ENCODE data around the gene PPIF. TPM values are rescaled to one million over a fixed set of nuclear protein-coding genes. Genes with fewer than 3 reads are reported as not detected.

Gene PPIF
- polyA plus RNA-seq, 10 donors, result 17.4 to 26.7 (median 22.9) TPM

GRCh38 chr10:79346388-79347225, 662 bp upstream of the PPIF start:
- DNase-seq, result no peak

DNA sequence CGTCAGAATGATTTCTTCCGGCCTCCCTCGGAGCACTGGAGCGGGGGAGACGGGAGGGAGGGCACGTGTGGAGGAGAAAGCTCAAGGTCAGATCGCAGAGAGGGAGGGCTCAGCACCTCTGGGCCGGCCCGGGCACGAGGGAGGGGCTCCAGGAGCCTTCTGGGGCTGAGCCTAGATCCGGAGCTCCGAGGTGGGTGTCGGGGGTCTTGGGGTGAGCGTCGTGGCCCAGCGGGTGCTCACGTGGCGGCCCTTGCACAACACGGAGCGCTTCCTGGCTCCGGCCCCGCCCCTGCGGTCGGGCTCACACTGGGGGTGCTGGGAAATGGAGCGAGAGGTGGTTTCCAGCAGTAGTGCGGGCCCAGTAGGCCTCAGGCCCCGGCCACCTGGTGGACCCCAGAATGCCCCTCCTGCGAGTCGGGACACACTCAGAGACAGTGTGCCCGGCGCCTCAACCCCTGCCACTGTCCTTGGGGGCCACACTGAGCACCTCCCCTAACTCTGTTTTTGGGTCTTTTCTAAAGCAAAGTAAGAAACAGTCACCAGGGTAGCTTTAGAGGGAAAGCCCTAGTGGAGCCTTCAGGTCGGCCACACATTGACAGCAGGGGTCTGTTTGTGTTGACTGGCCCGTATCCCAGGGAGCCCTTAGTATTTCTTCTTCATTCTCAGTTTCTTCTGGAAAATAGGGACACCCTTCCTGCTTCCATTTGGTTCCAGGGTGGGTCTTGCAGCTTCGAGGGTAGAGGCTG, 798 bp downstream of the PPIF start:
- DNase-seq, result peak; percentile 40 to 82 (median 69)

DNA sequence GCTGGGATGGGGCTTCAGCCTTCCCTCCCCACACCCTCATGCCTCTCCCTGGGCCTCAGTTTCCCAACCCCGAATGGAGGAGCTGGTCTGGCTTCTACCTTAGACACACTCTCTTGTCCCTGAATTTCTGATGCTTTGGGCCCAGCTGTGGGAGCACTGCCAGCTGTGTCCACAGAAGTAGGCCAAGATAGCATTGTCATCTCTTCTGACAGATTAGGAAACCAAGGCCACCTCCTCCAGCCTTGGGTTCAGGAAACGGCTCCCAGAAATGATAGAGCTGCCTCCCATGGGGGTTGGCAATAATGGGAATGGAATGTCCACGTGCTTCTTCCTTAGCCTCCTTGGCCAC, 1.3 kb downstream of the PPIF start:
- DNase-seq, result no peak

DNA sequence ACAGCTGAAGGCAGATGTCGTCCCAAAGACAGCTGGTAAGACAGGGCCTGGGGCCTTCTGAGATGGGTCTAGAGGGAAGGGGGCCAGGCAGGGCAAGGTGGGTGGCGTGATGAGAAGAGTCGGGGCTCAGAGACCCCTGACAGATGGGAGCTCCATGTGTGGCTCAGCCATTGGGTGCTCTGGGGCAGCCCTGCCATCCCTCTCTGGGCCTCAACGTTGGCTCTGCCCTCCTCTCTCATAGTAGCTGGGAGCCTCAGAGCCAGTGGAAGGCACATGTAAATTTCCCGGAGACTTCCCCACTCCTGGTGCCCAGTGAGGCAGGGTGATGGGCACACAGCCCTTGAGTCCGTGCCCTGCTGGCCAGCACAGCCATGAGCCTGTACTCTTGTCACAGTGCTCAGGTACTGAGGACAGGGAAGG, 1.8 kb downstream of the PPIF start:
- no peak for DNase-seq

- DNase-seq, result no peak
Measured at GRCh38 chr10:79349766-79350406, 2.6 kb downstream of the PPIF start.

- no peak for DNase-seq
Measured at GRCh38 chr10:79350407-79351154, 3.3 kb downstream of the PPIF start.

DNA sequence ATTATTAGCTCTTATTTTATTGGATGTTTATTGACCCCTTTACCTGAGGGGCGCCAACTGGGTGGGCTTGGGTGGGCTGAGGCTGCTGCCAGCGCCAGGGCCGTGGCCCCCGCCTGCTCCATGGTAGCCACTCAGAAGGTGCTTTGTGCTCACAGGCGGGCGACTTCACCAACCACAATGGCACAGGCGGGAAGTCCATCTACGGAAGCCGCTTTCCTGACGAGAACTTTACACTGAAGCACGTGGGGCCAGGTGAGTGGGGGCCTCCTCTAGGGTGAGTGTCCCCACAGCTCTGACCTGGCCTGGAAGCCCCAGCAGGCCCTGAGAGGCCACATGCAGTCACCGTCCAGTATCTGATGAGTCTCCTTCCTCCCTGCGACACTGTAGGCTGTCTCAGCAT, 4.1 kb downstream of the PPIF start:
- DNase-seq, result no peak

DNA sequence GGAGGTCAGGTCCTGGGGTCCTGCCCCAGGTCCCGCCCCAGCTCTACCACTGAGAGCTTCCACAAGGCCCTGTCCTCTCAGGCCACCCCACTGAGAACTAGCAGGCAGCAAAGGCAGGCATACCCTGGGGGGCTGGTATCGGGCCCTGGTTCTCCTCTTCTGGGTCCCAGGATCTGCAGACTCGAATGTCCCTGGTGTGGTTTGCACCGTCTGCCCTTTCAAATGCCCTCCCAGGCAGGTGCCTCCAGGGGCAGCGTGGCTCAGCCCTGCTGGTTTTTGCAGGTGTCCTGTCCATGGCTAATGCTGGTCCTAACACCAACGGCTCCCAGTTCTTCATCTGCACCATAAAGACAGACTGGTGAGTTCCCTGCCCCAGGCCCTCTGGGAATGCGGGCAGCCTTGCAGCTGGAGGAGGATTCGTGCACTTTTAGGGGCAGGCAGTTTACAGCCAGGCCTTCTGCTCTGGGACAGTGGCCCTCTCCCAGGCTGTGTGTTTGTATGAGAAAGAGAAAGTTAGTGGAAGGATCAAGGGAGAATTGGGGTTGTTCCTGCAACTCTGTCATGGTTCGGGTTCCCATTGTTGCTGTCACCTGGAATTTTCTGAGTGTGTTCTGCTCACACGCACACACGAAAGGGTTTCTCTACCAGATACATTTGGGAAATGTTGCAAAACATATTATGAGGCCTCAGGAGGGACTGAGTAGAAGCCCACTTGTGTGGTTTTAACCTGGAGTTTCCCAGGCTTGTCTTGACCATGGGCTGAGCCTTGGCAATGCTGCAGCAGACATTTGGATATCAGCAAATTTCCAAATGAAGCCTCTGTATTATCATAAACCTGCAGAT, 5.0 kb downstream of the PPIF start:
- no peak for DNase-seq

DNA sequence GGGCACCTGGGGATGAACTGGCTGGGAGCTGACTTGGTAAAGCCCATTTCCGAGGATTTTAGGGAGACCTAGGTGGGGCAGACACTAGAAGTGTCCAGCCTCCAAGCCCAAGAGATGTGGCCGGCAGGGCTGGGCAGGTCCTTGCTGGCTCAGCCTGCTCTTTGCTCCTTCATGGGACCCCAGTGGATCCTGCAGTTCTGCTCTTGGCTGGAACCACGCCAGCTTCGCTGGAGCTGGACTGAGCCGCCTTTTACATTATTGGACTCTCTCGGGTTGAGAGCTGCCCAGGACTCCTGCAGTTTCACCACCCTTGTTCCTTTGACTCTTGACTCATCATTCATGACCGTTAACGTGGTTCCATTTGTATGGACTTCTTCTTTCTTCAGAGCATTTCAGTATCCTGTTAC, 5.7 kb downstream of the PPIF start:
- no peak for DNase-seq

DNA sequence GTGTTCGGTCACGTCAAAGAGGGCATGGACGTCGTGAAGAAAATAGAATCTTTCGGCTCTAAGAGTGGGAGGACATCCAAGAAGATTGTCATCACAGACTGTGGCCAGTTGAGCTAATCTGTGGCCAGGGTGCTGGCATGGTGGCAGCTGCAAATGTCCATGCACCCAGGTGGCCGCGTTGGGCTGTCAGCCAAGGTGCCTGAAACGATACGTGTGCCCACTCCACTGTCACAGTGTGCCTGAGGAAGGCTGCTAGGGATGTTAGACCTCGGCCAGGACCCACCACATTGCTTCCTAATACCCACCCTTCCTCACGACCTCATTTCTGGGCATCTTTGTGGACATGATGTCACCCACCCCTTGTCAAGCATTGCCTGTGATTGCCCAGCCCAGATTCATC, 6.5 kb downstream of the PPIF start:
- no peak for DNase-seq

DNA sequence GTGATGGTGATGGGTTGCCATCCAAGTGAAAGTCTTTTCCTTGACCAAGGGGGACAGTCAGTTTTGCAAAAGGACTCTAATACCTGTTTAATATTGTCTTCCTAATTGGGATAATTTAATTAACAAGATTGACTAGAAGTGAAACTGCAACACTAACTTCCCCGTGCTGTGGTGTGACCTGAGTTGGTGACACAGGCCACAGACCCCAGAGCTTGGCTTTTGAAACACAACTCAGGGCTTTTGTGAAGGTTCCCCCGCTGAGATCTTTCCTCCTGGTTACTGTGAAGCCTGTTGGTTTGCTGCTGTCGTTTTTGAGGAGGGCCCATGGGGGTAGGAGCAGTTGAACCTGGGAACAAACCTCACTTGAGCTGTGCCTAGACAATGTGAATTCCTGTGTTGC, 6.9 kb downstream of the PPIF start:
- no peak for DNase-seq

DNA sequence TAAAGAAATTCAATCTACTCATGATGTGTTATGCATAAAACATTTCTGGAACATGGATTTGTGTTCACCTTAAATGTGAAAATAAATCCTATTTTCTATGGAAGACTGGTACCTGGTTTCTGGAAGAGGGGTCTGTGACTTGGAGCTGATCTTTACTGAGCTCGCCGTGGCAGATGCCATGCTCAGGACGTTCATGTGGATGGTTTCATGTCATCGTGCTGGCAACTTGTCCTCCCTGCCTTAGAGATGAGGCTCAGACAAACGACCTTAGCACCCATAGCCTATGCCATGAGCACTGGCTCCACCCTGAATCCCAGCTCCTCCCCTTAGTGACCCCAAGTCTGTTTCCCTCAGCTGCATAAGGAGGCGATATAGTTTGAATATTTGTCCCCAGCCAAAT, 7.3 kb downstream of the PPIF start:
- no peak for DNase-seq

GRCh38 chr10:79355420-79356017, 8.2 kb downstream of the PPIF start:
- no peak for DNase-seq

DNA sequence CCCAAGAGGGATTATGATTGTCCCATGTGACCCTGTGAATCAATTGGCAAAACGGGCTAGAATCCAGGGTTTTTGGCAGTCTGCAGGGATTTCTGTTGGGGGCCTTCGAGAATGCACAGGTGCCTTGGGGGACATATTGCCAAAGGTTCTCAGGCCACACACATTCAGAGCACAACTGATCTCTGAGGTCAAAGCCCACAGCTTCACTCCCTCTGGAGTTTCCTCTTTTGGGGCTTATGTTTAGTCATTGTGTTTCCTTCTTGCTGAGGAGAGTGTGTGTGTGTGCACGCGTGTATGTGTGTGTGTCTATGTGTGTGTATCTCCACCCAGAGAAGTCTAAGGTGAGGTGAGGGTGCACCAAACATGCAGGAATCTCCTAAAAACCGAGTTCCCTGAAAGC, 8.8 kb downstream of the PPIF start:
- no peak for DNase-seq

DNA sequence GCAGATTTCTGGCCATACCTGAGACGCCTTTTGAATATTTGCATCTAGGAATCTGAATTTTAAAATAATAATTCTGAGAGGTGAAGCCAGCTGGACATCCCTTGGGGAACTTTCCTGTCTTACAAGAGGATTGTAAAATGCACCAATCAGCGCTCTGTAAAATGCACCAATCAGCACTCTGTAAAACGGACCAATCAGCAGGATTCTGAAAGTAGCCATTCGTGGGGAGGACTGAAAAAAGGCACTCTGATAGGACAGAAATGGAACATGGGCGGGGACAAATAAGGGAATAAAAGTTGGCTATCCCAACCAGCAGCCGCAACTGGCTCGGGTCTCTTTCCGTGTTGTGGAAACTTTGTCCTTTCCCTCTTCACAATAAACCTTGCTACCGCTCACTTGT, 9.9 kb downstream of the PPIF start:
- no peak for DNase-seq

GRCh38 chr10:79358811-79359210, 11.5 kb downstream of the PPIF start:
- no peak for DNase-seq

DNA sequence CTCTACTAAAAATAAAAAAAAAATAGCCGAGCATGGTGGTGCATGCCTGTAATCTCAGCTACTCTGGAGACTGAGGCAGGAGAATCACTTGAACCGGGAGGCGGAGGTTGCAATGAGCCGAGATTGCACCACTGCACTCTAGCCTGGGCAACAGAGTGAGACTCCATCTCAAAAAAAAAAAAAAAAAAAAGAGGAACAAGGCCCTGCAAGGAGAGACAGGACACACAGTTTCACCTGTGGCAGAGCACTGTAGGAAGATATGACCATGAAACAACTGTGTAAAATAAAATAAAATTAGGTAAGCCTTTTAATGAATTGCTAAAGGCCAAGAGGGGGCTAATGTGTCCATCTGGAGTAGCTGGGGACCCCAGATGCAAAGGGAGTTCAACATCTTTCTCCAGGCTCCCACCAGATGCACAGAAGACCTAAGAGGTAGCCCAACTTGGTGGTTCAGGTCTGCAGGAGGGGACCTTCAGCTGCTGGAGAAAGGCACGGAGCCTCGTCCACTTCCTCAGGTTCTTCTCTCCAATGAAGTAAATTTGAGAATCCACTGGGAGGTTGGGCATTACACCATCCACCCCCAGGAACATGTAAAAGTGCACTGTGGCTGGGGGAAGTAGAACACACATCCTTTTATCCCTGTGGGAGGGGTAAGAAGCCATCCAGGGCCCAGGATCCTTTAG, 12.7 kb downstream of the PPIF start:
- DNase-seq, result no peak

GRCh38 chr10:79360499-79361342, 13.5 kb downstream of the PPIF start:
- DNase-seq, result no peak

GRCh38 chr10:79361726-79362397, 14.6 kb downstream of the PPIF start:
- DNase-seq, result no peak
